ENCODE results near the gene PEX14.
A peak's percentile ranks its signal among the peaks of the same experiment; 100 is the strongest.
"Not testable (repeated sequence)": the region's sequence is repeated elsewhere in the genome, so short reads cannot be mapped to it uniquely, and the experiment has no call there.

Gene PEX14

DNA sequence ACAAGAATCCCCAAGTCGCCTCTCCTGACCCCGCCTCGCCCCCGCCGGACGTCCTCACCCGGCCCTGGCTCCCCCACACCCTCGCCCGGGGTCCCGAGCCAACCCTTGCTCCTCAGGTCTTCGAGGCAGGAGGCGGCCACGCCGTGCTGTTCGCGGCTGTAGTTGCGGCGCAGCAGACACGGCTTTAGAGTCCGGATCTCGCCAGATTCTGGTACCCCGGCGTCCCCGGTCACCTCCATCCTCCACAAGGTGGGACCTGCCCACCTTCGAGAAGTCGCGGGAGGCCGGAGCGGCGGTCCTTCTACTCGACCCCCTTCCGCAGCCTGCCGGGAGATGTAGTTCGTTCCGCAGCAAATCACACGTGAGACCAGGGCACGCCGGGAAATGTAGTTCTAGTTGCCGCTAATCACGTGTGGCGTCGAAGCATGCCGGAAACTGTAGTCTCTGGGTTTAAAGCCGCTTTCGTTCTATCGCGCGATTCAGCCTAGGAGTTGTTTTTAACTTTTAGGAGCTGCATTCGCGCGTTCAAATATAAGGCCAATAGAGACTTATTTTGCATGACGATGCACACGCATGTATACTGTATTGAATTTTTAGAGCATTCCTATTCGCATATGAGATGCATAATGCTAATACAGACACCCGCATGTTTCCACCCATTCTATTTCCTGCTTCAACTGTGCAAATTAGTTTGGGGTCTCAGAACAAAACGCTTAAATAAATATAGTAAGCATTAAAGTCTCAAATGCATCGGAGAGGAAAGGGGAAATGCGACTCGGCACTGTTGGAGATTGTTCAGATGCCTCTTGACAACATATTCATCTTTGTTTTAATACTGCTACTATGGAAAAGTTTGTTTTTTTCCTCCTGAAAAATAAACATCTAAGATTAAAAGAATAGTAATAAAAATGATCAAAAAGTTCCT lies 2.3 kb upstream of the PEX14 start, which contains the start of gene DFFA:
Gene DFFA, minus strand, starts transcription at position 310 of the 925 bp plus-strand sequence. Its CDS starts 71 bp downstream, at position 239.
- peak within 1 kb of the TSS; percentile 91 to 99 (median 94) for H3K4me3 Mint-ChIP-seq
- TF ChIP-seq, protein P1, sequence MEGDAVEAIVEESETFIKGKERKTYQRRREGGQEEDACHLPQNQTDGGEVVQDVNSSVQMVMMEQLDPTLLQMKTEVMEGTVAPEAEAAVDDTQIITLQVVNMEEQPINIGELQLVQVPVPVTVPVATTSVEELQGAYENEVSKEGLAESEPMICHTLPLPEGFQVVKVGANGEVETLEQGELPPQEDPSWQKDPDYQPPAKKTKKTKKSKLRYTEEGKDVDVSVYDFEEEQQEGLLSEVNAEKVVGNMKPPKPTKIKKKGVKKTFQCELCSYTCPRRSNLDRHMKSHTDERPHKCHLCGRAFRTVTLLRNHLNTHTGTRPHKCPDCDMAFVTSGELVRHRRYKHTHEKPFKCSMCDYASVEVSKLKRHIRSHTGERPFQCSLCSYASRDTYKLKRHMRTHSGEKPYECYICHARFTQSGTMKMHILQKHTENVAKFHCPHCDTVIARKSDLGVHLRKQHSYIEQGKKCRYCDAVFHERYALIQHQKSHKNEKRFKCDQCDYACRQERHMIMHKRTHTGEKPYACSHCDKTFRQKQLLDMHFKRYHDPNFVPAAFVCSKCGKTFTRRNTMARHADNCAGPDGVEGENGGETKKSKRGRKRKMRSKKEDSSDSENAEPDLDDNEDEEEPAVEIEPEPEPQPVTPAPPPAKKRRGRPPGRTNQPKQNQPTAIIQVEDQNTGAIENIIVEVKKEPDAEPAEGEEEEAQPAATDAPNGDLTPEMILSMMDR (IDR thresholded peaks at IDR 0.05; ENCODE audit: unreplicated experiment in 3 of 3), result no peak
- H3K4me1 Mint-ChIP-seq, result peaks cover 29% of the 10 kb centered on the region
- H3K27me3 Mint-ChIP-seq (ENCODE audit: low read depth), result no peaks in the 10 kb centered on the region
- H3K36me3 Mint-ChIP-seq (ENCODE audit: low read depth), result peaks cover 15% of the 10 kb centered on the region
- no peaks in the 10 kb centered on the region for H3K9me3 Mint-ChIP-seq
- H3K27ac Mint-ChIP-seq, result peak within 1 kb of the TSS; percentile 92 to 98 (median 94)

DNA sequence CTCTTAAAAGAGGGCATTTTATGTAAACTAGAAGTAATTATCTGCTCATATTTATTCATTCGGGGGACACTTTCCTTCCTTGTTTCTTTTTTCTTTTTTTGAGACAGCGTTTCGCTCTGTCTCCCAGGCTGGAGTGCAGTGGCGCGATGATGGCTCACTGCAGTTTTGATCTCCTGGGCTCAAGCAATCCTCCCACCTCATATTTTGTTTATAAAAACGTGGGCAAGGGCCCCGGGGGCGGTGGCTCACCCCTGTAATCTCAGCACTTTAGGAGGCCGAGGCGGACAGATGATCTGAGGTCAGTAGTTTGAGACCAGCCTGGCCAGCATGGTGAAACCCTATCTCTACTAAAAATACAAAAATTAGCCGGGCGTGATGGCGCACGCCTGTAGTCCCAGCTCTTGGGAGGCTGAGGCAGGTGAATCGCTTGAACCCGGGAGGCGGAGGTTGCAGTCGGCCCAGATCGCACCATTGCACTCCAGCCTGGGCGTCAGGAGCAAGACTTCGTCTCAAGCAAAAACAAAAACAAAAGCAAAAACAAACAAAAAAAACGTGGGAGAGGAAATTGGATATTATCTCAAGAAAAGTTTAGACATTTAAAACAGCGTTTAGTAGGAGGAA lies 1.5 kb upstream of the PEX14 start:
- TF ChIP-seq, protein P1 (IDR thresholded peaks at IDR 0.05; ENCODE audit: unreplicated experiment in 3 of 3), result no peak

DNA sequence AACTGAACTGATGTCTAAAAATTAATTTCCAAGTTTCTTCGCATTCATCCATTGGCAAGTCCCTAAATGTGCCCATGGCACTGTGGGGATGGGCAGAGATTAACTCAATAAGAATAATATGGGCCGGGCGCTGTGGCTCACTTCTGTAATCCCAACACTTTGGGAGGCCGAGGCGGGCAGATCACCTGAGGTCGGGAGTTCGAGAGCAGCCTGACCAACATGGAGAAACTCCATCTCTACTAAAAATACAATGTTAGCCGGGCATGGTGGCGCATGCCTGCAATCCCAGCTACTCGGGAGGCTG lies 489 bp upstream of the PEX14 start:
- H3K27me3 Mint-ChIP-seq (ENCODE audit: low read depth); H3K36me3 Mint-ChIP-seq (ENCODE audit: low read depth); H3K9me3 Mint-ChIP-seq: not testable (repeated sequence)
- Mint-ChIP-seq H3K4me3 (peak overlapping the region; percentile 94 to 99 (median 98)), H3K4me1 (peaks cover 29% of the 10 kb centered on the region), H3K27ac (peak overlapping the region; percentile 90 to 97 (median 94))

More for the DNA sequence above, 1.5 kb upstream of the PEX14 start:
- H3K27ac Mint-ChIP-seq, result peak overlapping the region; percentile 92 to 98 (median 94)
- H3K36me3 Mint-ChIP-seq (ENCODE audit: low read depth), result peaks cover 9% of the 10 kb centered on the region
- peaks cover 29% of the 10 kb centered on the region for H3K4me1 Mint-ChIP-seq
- H3K27me3 Mint-ChIP-seq (ENCODE audit: low read depth), result no peaks in the 10 kb centered on the region
- H3K4me3 Mint-ChIP-seq, result peak overlapping the region; percentile 91 to 99 (median 94)
- no peaks in the 10 kb centered on the region for H3K9me3 Mint-ChIP-seq

DNA sequence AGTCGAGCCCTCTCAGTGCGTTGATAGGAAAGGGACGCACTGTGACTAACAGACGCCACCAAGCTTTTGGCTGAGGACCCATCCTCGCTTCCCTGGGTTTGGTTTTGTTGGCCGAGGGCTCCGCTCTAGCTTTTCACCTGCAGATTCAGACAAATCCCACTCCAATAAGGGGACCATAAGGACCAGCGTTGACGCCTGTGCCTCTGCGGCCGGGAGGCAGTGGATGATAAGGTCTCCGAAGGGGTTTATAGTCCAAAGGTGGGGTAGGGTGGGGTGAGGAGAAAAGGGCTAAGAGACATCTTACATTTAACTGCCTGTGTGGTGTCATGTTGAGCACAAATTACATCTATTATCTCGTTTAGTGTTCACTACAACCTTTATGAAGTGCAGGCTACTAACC lies 760 bp downstream of the PEX14 start:
- peaks cover 29% of the 10 kb centered on the region for H3K4me1 Mint-ChIP-seq
- peak overlapping the region; percentile 94 to 99 (median 98) for H3K4me3 Mint-ChIP-seq
- H3K36me3 Mint-ChIP-seq (ENCODE audit: low read depth), result no peaks in the 10 kb centered on the region
- no peaks in the 10 kb centered on the region for H3K9me3 Mint-ChIP-seq
- peak overlapping the region; percentile 90 to 97 (median 95) for H3K27ac Mint-ChIP-seq
- TF ChIP-seq, protein P1 (IDR thresholded peaks at IDR 0.05; ENCODE audit: unreplicated experiment in 3 of 3), result no peak
- no peaks in the 10 kb centered on the region for H3K27me3 Mint-ChIP-seq (ENCODE audit: low read depth)

DNA sequence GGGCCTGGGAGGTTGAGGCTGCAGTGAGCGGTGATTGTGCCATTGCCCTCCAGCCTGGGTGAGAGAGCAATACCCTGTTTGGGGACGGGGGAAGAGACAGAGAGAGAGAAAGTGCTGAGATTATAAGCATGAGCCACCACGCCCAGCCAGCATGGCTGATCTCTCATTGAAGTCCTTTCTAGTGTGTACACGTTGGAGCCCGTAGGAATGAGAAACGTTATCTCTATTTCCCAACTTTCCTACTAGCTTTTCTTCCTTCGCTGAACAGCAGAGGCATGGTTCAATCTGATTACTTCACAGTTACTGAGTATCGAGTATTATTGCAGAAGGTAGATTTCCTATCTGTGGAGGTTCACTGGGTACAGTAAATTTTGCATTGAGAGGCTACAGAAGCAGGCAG lies 4.5 kb downstream of the PEX14 start:
- Mint-ChIP-seq H3K4me3 (no peak overlapping the region), H3K36me3 (ENCODE audit: low read depth) (peaks cover 4% of the 10 kb centered on the region), H3K9me3 (no peaks in the 10 kb centered on the region), H3K27me3 (ENCODE audit: low read depth) (no peaks in the 10 kb centered on the region), H3K4me1 (peaks cover 17% of the 10 kb centered on the region), H3K27ac (no peak overlapping the region)
- TF ChIP-seq, protein P1 (IDR thresholded peaks at IDR 0.05; ENCODE audit: unreplicated experiment in 3 of 3), result no peak

DNA sequence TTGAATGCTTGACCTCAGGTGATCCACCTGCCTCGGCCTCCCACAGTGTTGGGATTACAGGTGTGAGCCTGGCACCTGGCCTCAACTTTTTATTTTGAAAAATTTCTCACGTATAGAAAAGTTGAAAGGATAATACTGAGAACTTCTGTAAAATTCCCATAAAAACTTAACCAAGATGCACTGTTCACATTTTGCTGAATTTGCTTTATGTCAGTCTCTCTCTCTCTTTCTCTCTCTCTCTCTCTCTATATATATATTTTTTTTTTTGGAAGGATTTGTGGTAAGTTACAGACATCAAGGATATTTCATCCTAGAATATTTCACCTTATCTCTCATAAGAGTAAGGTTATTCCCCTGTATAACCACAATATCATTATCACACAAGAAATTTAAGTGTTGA lies 5.9 kb downstream of the PEX14 start:
- H3K4me1 Mint-ChIP-seq, result peaks cover 8% of the 10 kb centered on the region
- H3K9me3 Mint-ChIP-seq, result peaks cover 4% of the 10 kb centered on the region
- peaks cover 12% of the 10 kb centered on the region for H3K36me3 Mint-ChIP-seq (ENCODE audit: low read depth)
- no peaks in the 10 kb centered on the region for H3K27me3 Mint-ChIP-seq (ENCODE audit: low read depth)
- TF ChIP-seq, protein P1 (IDR thresholded peaks at IDR 0.05; ENCODE audit: unreplicated experiment in 3 of 3), result no peak
- no peak overlapping the region for H3K4me3 Mint-ChIP-seq
- H3K27ac Mint-ChIP-seq, result no peak overlapping the region
